Activated CD8-positive, alpha-beta T cell treated with anti-CD3 and anti-CD28 coated beads, Interleukin-2, amount 10 ng/mL, durations not matched to agents 7 days and 5 days (primary cell): ENCODE measurements around the gene PRKAA2. TPM values are rescaled to one million over a fixed set of nuclear protein-coding genes. Genes with fewer than 3 reads are reported as not detected.

Experiments used
- ATAC-seq: fragments of 150-1000 bp; cut with Tn5 transposase; one replicate; pipeline ENCODE4 v1.10.0; 2021; ENCODE audit warnings: moderate library complexity
- CTCF ChIA-PET: fragments of 350-600 bp; sonication (Branson Sonifier 250); formaldehyde crosslinking; loops from one replicate; lab custom pipeline; 2021; ENCODE audit warnings: antibody characterized with exemption; lab: Charles Lee
- POLR2A ChIA-PET: fragments of 350-600 bp; sonication (Branson Sonifier 250); formaldehyde crosslinking; loops from one replicate; lab custom pipeline; 2021; ENCODE audit warnings: antibody characterized with exemption; lab: Charles Lee
- DNase-seq: peaks from one replicate; pipeline ENCODE4 v3.0.0-alpha.2; 2020
- H3K27ac Mint-ChIP-seq: one replicate; pipeline ENCODE4 v1.8.0; 2021; ENCODE audit warnings: mild to moderate bottlenecking, mixed read lengths
- H3K27me3 Mint-ChIP-seq: one replicate; pipeline ENCODE4 v1.8.0; 2021; ENCODE audit warnings: low read depth, mixed read lengths
- H3K36me3 Mint-ChIP-seq: one replicate; pipeline ENCODE4 v1.8.0; 2021; ENCODE audit warnings: low read depth, mixed read lengths
- H3K4me1 Mint-ChIP-seq: one replicate; pipeline ENCODE4 v1.8.0; 2021; ENCODE audit warnings: low read depth, mixed read lengths
- H3K4me3 Mint-ChIP-seq: one replicate; pipeline ENCODE4 v1.8.0; 2021; ENCODE audit warnings: mild to moderate bottlenecking, mixed read lengths
- H3K9me3 Mint-ChIP-seq: one replicate; pipeline ENCODE4 v1.8.0; 2022; ENCODE audit warnings: mixed read lengths; ENCODE audit not compliant: insufficient read depth
- total RNA-seq, 2 experiments: library from RNA; stranded (reverse); gene quantifications; one replicate each; pipeline ENCODE4 v1.2.3, GENCODE V29; 2021

PRKAA2 gene
- total RNA-seq, 2 experiments from 2014 or later, result not detected

GRCh38 chr1:56660293-56660692 lies 15.2 kb downstream of the PRKAA2 start:
- ChIA-PET POLR2A (no interaction called here), CTCF (no interaction called here)
- no peak overlapping the region for H3K4me3 Mint-ChIP-seq
- H3K27me3 Mint-ChIP-seq, result no peaks in the 10 kb centered on the region
- no peak overlapping the region for H3K27ac Mint-ChIP-seq
- no peaks in the 10 kb centered on the region for H3K36me3 Mint-ChIP-seq
- ATAC-seq (no peak), DNase-seq (no peak)
- peaks cover 6% of the 10 kb centered on the region for H3K9me3 Mint-ChIP-seq
- H3K4me1 Mint-ChIP-seq, result no peaks in the 10 kb centered on the region

- H3K36me3 Mint-ChIP-seq, result no peaks in the 10 kb centered on the region
- H3K27ac Mint-ChIP-seq, result no peak overlapping the region
- H3K9me3 Mint-ChIP-seq, result no peaks in the 10 kb centered on the region
- H3K4me3 Mint-ChIP-seq, result no peak overlapping the region
- CTCF ChIA-PET, result no interaction called here
- POLR2A ChIA-PET, result no interaction called here
- no peaks in the 10 kb centered on the region for H3K4me1 Mint-ChIP-seq
- H3K27me3 Mint-ChIP-seq, result no peaks in the 10 kb centered on the region
- DNase-seq (no peak), ATAC-seq (no peak)
Observed at GRCh38 chr1:56663846-56664245, 18.7 kb downstream of the PRKAA2 start.

GRCh38 chr1:56665384-56665783 lies 20.3 kb downstream of the PRKAA2 start:
- Mint-ChIP-seq H3K9me3 (no peaks in the 10 kb centered on the region), H3K27ac (no peak overlapping the region), H3K27me3 (no peaks in the 10 kb centered on the region), H3K4me1 (no peaks in the 10 kb centered on the region), H3K4me3 (no peak overlapping the region), H3K36me3 (no peaks in the 10 kb centered on the region)
- CTCF ChIA-PET, result no interaction called here
- DNase-seq (no peak), ATAC-seq (no peak)
- POLR2A ChIA-PET, result no interaction called here

- Mint-ChIP-seq H3K4me3 (no peak overlapping the region), H3K27me3 (no peaks in the 10 kb centered on the region), H3K27ac (no peak overlapping the region), H3K9me3 (no peaks in the 10 kb centered on the region), H3K36me3 (no peaks in the 10 kb centered on the region), H3K4me1 (no peaks in the 10 kb centered on the region)
- DNase-seq (no peak), ATAC-seq (no peak)
- ChIA-PET POLR2A (no interaction called here), CTCF (no interaction called here)
Observed at GRCh38 chr1:56666112-56666608, 21.0 kb downstream of the PRKAA2 start.

GRCh38 chr1:56670350-56670749 lies 25.2 kb downstream of the PRKAA2 start:
- POLR2A ChIA-PET, result no interaction called here
- DNase-seq (no peak), ATAC-seq (no peak)
- Mint-ChIP-seq H3K4me3 (no peak overlapping the region), H3K9me3 (no peaks in the 10 kb centered on the region), H3K27me3 (no peaks in the 10 kb centered on the region), H3K4me1 (no peaks in the 10 kb centered on the region), H3K36me3 (no peaks in the 10 kb centered on the region), H3K27ac (no peak overlapping the region)
- CTCF ChIA-PET, result no interaction called here

- H3K9me3 Mint-ChIP-seq, result no peaks in the 10 kb centered on the region
- POLR2A ChIA-PET, result no interaction called here
Observed at GRCh38 chr1:56671085-56671484, 26.0 kb downstream of the PRKAA2 start.

GRCh38 chr1:56671542-56671941 lies 26.4 kb downstream of the PRKAA2 start:
- H3K4me1 Mint-ChIP-seq, result no peaks in the 10 kb centered on the region
- H3K27me3 Mint-ChIP-seq, result no peaks in the 10 kb centered on the region
- ChIA-PET CTCF (no interaction called here), POLR2A (no interaction called here)
- no peak for ATAC-seq
- no peaks in the 10 kb centered on the region for H3K9me3 Mint-ChIP-seq
- no peak for DNase-seq
- H3K27ac Mint-ChIP-seq, result no peak overlapping the region
- H3K36me3 Mint-ChIP-seq, result no peaks in the 10 kb centered on the region
- no peak overlapping the region for H3K4me3 Mint-ChIP-seq

More at GRCh38 chr1:56671085-56671484, 26.0 kb downstream of the PRKAA2 start:
- Mint-ChIP-seq H3K4me1 (no peaks in the 10 kb centered on the region), H3K27ac (no peak overlapping the region), H3K27me3 (no peaks in the 10 kb centered on the region), H3K36me3 (no peaks in the 10 kb centered on the region), H3K4me3 (no peak overlapping the region)
- no peak for ATAC-seq
- CTCF ChIA-PET, result no interaction called here
- DNase-seq, result no peak

- Mint-ChIP-seq H3K36me3 (no peaks in the 10 kb centered on the region), H3K27me3 (no peaks in the 10 kb centered on the region), H3K4me3 (no peak overlapping the region), H3K4me1 (no peaks in the 10 kb centered on the region), H3K27ac (no peak overlapping the region), H3K9me3 (no peaks in the 10 kb centered on the region)
- ChIA-PET POLR2A (no interaction called here), CTCF (no interaction called here)
- ATAC-seq (no peak), DNase-seq (no peak)
Observed at GRCh38 chr1:56672579-56672978, 27.5 kb downstream of the PRKAA2 start.

- POLR2A ChIA-PET, result no interaction called here
- no peaks in the 10 kb centered on the region for H3K9me3 Mint-ChIP-seq
Observed at GRCh38 chr1:56675763-56676162, 30.6 kb downstream of the PRKAA2 start.

GRCh38 chr1:56676571-56677035 lies 31.5 kb downstream of the PRKAA2 start:
- ChIA-PET POLR2A (no interaction called here), CTCF (no interaction called here)
- Mint-ChIP-seq H3K4me3 (no peak overlapping the region), H3K27ac (no peak overlapping the region), H3K27me3 (no peaks in the 10 kb centered on the region), H3K9me3 (no peaks in the 10 kb centered on the region), H3K4me1 (no peaks in the 10 kb centered on the region), H3K36me3 (no peaks in the 10 kb centered on the region)
- ATAC-seq, result no peak
- DNase-seq, result no peak

More at GRCh38 chr1:56675763-56676162, 30.6 kb downstream of the PRKAA2 start:
- ATAC-seq (no peak), DNase-seq (no peak)
- no peak overlapping the region for H3K4me3 Mint-ChIP-seq
- H3K27ac Mint-ChIP-seq, result no peak overlapping the region
- no peaks in the 10 kb centered on the region for H3K36me3 Mint-ChIP-seq
- H3K27me3 Mint-ChIP-seq, result no peaks in the 10 kb centered on the region
- no peaks in the 10 kb centered on the region for H3K4me1 Mint-ChIP-seq
- CTCF ChIA-PET, result no interaction called here

GRCh38 chr1:56683569-56683968 lies 38.5 kb downstream of the PRKAA2 start:
- Mint-ChIP-seq H3K36me3 (no peaks in the 10 kb centered on the region), H3K4me3 (no peak overlapping the region), H3K9me3 (no peaks in the 10 kb centered on the region), H3K27ac (no peak overlapping the region), H3K27me3 (no peaks in the 10 kb centered on the region), H3K4me1 (no peaks in the 10 kb centered on the region)
- CTCF ChIA-PET, result no interaction called here
- POLR2A ChIA-PET, result no interaction called here
- no peak for ATAC-seq
- DNase-seq, result no peak

- CTCF ChIA-PET, result no interaction called here
- Mint-ChIP-seq H3K27me3 (no peaks in the 10 kb centered on the region), H3K4me1 (no peaks in the 10 kb centered on the region), H3K4me3 (no peak overlapping the region), H3K9me3 (no peaks in the 10 kb centered on the region), H3K36me3 (no peaks in the 10 kb centered on the region), H3K27ac (no peak overlapping the region)
- DNase-seq, result no peak
- no peak for ATAC-seq
- POLR2A ChIA-PET, result no interaction called here
Observed at GRCh38 chr1:56686169-56686568, 41.1 kb downstream of the PRKAA2 start.

GRCh38 chr1:56688522-56689026 lies 43.5 kb downstream of the PRKAA2 start:
- no peak overlapping the region for H3K27ac Mint-ChIP-seq
- no peaks in the 10 kb centered on the region for H3K9me3 Mint-ChIP-seq
- H3K4me3 Mint-ChIP-seq, result no peak overlapping the region
- no peaks in the 10 kb centered on the region for H3K27me3 Mint-ChIP-seq
- no peaks in the 10 kb centered on the region for H3K36me3 Mint-ChIP-seq
- ChIA-PET CTCF (no interaction called here), POLR2A (no interaction called here)
- DNase-seq (no peak), ATAC-seq (no peak)
- no peaks in the 10 kb centered on the region for H3K4me1 Mint-ChIP-seq
